ENCODE measurements around the gene HS3ST4.
A peak's percentile ranks its signal among the peaks of the same experiment; 100 is the strongest.

The HS3ST4 gene

GRCh38 chr16:25828510-25828909, 136.8 kb downstream of the HS3ST4 start:
- DNase-seq, result no peak

- DNase-seq, result no peak
Observed at GRCh38 chr16:25832291-25832690, 140.5 kb downstream of the HS3ST4 start.

GRCh38 chr16:25834101-25834500, 142.3 kb downstream of the HS3ST4 start:
- DNase-seq, result no peak

GRCh38 chr16:25835126-25835525, 143.4 kb downstream of the HS3ST4 start:
- DNase-seq, result no peak

- DNase-seq, result peak; percentile 35
Observed at GRCh38 chr16:25838724-25839186, 147.0 kb downstream of the HS3ST4 start.

- DNase-seq, result no peak
Observed at GRCh38 chr16:25841761-25842160, 150.0 kb downstream of the HS3ST4 start.

- no peak for DNase-seq
Observed at GRCh38 chr16:25845901-25846300, 154.1 kb downstream of the HS3ST4 start.

- DNase-seq, result no peak
Observed at GRCh38 chr16:25854141-25854540, 162.4 kb downstream of the HS3ST4 start.

- DNase-seq, result no peak
Observed at GRCh38 chr16:25855063-25855462, 163.3 kb downstream of the HS3ST4 start.

- DNase-seq, result no peak
Observed at GRCh38 chr16:25855818-25856217, 164.1 kb downstream of the HS3ST4 start.

GRCh38 chr16:25859645-25860044, 167.9 kb downstream of the HS3ST4 start:
- DNase-seq, result no peak

GRCh38 chr16:25867041-25867440, 175.3 kb downstream of the HS3ST4 start:
- no peak for DNase-seq

- DNase-seq, result no peak
Observed at GRCh38 chr16:25868106-25868505, 176.3 kb downstream of the HS3ST4 start.

GRCh38 chr16:25868706-25869370, 177.1 kb downstream of the HS3ST4 start:
- DNase-seq, result no peak

- DNase-seq, result no peak
Observed at GRCh38 chr16:25872369-25873070, 180.8 kb downstream of the HS3ST4 start.

- no peak for DNase-seq
Observed at GRCh38 chr16:25874196-25874595, 182.4 kb downstream of the HS3ST4 start.

GRCh38 chr16:25875956-25876598, 184.3 kb downstream of the HS3ST4 start:
- DNase-seq, result peak; percentile 63

GRCh38 chr16:25877103-25877502, 185.3 kb downstream of the HS3ST4 start:
- no peak for DNase-seq

- DNase-seq, result no peak
Observed at GRCh38 chr16:25886598-25886997, 194.8 kb downstream of the HS3ST4 start.

GRCh38 chr16:25888868-25889267, 197.1 kb downstream of the HS3ST4 start:
- peak; percentile 46 for DNase-seq

GRCh38 chr16:25893332-25893731, 201.6 kb downstream of the HS3ST4 start:
- DNase-seq, result no peak

- DNase-seq, result no peak
Observed at GRCh38 chr16:25894093-25894492, 202.3 kb downstream of the HS3ST4 start.

- DNase-seq, result no peak
Observed at GRCh38 chr16:25895380-25895779, 203.6 kb downstream of the HS3ST4 start.

GRCh38 chr16:25896411-25896810, 204.7 kb downstream of the HS3ST4 start:
- no peak for DNase-seq

Data from femur (tissue), 1 donor.